ENCODE results near the gene LPIN1.

The LPIN1 gene

DNA sequence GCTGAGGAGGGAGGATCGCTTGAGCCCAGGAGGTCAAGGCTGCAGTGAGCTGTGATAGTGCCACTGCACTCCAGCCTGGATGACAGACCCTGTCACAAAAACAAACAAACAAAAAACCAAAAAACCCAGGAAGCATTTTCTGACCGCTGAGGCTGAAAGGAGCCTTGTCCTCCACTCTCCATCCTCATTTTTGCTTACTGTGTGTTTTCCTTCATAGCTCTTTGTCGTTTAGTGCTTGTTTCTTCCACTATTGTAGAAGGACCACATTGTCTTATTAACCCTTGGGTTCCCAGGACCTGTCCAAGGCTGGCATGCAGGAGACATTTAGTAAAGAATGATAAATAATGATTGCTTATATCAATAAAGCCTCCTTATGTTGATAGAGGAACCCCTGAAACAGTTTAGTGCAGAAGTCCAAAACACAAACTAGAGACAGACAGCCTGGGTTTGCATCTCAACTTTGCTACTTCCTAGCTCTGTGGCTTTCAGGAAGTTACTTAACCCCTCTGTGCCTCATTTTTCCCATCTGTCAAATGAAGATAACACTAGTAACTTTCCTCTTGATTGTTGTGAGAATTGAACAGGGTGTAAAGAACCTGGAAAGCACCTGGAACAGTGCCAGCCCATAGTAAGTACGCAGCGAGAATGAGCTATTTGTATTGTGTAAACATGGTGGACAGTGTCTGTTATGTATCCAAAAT is 126.0 kb downstream of the LPIN1 start:
- no peak for DNase-seq

DNA sequence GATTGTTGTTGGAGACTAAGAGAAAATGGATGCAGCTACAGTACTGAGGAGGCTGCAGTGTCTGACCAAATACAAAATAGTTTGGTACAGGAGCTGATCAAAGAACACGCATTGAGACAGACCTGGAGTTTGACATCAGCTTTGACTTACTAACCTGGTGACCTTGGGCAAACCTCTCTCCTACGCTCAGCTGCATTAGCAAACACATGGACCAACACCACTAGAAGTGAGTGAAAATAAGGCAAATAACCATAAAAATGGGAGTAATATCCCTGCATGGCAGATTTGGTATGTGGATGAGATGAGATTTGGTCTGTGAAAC is 126.5 kb downstream of the LPIN1 start:
- no peak for DNase-seq

GRCh38 chr2:11873356-11874154 is 127.1 kb downstream of the LPIN1 start:
- DNase-seq: no peak

DNA sequence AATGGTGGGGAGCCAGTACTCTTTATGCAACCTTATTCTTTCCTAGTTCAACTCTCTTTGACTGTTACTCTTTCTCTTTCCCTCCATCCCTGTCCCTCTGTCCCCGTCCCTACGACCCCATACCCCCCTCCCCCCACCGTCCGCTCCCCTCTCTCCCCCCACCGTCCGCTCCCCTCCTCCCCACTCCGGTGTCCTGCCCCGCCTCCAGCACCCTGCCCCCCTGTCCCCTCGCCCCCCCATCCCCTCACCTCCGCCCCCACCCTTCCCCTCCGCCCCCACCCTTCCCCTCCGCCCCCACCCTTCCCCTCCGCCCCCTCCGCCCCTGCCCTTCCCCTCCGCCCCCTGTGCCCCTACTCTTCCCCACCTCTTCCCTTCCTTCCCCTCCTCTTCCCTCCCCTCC is 128.4 kb downstream of the LPIN1 start:
- no peak for DNase-seq

DNA sequence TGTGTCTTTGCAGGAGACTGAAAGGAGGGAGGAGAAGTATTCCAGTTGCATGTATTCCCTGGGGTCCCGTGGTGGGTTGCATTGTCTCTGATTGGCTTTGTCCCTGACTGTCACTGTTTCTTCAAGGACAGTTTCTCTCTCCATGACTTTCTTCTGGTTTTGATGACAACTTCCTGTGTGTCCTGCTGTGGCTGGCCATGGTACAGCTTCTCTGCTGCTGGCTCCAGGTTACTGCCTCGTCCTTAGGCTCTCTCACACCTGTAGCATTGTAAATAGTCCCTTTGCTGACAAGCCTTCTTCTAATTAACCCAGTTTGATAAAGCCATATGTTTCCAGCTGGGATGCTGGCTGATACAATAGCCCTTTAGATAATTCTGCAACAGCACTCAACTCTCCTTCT is 129.0 kb downstream of the LPIN1 start:
- DNase-seq: no peak

- no peak for DNase-seq
Measured at GRCh38 chr2:11876436-11876835, 130.0 kb downstream of the LPIN1 start.

- no peak for DNase-seq
Measured at GRCh38 chr2:11876889-11877288, 130.5 kb downstream of the LPIN1 start.

All from SW 1271 (cell line).